Vagina (tissue), 2 donors: ENCODE measurements around the gene SPON1. TPM values are rescaled to one million over a fixed set of nuclear protein-coding genes. Genes with fewer than 3 reads are reported as not detected.
A peak's percentile ranks its signal among the peaks of the same experiment; 100 is the strongest.

Source experiments
- DNase-seq, 2 donors: peaks; one replicate each; pipeline ENCODE4 v3.0.0-alpha.2; 2017; ENCODE audit errors: extremely low spot score in 2 of 2
- H3K27ac ChIP-seq: fragments of 200-600 bp; sonication (generic); one replicate; pipeline ENCODE4 v1.5.1; 2019
- H3K27me3 ChIP-seq: fragments of 200-600 bp; sonication (generic); one replicate; pipeline ENCODE4 v1.5.1; 2019
- H3K36me3 ChIP-seq, 2 donors: fragments of 200-600 bp; sonication (generic); one replicate each; pipeline ENCODE4 v1.5.1; 2017 to 2019
- H3K4me1 ChIP-seq: fragments of 200-600 bp; sonication (generic); one replicate; pipeline ENCODE4 v1.5.1; 2019
- H3K4me3 ChIP-seq, 2 donors: fragments of 200-600 bp; sonication (generic); 1 replicate in 1 of 2; 2 replicates in 1 of 2; pipeline ENCODE4 v1.5.1; 2016 to 2019
- H3K9me3 ChIP-seq: fragments of 200-600 bp; sonication (generic); one replicate; pipeline ENCODE4 v1.5.1; 2019
- POLR2A ChIP-seq, 2 donors: fragments of 450-650 bp; IDR thresholded peaks; one replicate each; pipeline ENCODE4 v1.6.1; 2017; ENCODE audit warnings: antibody characterized with exemption in 2 of 2, mild to moderate bottlenecking in 2 of 2, moderate library complexity in 2 of 2
- POLR2AphosphoS5 ChIP-seq, 2 donors: sonication (generic); formaldehyde crosslinking; IDR thresholded peaks; one replicate each; pipeline ENCODE4 v1.9.0; 2017; ENCODE audit warnings: antibody characterized with exemption in 2 of 2, mild to moderate bottlenecking in 2 of 2, low read depth in 1 of 2; ENCODE audit not compliant: insufficient read depth in 1 of 2
- intact Hi-C: fragments of 100-400 bp; cut with DNase I; formaldehyde crosslinking; loops from one replicate; pipeline ENCODE4 v1.15.1; 2023
- total RNA-seq: library from RNA; depleted of rRNA; stranded (reverse); fragments of >200 nt; gene quantifications from one replicate; pipeline ENCODE4 v1.2.3, GENCODE V29; 2016
- TF ChIP-seq, protein P1 (sequence below), 3 experiments: fragments of 450-650 bp in 2 of 3; fragments of 200-600 bp in 1 of 3; sonication (generic) in 1 of 3; IDR thresholded peaks; one replicate each; pipeline ENCODE4 v1.5.1; 2017 to 2019; ENCODE audit warnings: antibody characterized with exemption in 3 of 3, mild to moderate bottlenecking in 2 of 3, moderate library complexity in 2 of 3

The SPON1 gene
- total RNA-seq, 1 donor from 2014 or later, result 31.7 TPM

DNA sequence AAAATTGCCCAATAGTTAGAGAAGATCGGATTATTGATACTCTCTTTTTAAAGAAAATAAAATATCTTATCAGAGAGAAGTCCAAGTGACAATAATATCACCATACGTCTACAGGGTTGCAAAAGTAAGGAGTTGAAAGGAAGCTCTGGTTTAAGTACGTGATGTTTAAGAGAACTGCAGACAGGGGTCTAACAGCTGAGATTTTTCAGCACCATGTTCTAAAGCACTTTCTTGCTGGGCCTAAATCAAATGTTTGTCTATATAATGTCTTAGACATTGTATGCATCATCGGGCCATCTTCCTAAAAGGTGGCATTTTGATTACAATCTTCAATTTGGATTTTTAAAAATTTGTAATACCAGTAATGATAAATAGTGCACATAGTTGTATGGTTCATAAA is 263.1 kb downstream of the SPON1 start:
- no peaks in the 10 kb centered on the region for H3K9me3 ChIP-seq
- DNase-seq, result no peak
- no peaks in the 10 kb centered on the region for H3K36me3 ChIP-seq
- no peak overlapping the region for H3K4me3 ChIP-seq
- H3K4me1 ChIP-seq, result no peaks in the 10 kb centered on the region
- no peaks in the 10 kb centered on the region for H3K27me3 ChIP-seq
- intact Hi-C loops, result no loop called here
- H3K27ac ChIP-seq, result no peak overlapping the region
- no peak for TF ChIP-seq POLR2A (IDR thresholded peaks at IDR 0.05)
- no peak for TF ChIP-seq POLR2AphosphoS5 (IDR thresholded peaks at IDR 0.05; ENCODE audit: insufficient read depth in 1 of 2, low read depth in 1 of 2)
- TF ChIP-seq, protein P1, sequence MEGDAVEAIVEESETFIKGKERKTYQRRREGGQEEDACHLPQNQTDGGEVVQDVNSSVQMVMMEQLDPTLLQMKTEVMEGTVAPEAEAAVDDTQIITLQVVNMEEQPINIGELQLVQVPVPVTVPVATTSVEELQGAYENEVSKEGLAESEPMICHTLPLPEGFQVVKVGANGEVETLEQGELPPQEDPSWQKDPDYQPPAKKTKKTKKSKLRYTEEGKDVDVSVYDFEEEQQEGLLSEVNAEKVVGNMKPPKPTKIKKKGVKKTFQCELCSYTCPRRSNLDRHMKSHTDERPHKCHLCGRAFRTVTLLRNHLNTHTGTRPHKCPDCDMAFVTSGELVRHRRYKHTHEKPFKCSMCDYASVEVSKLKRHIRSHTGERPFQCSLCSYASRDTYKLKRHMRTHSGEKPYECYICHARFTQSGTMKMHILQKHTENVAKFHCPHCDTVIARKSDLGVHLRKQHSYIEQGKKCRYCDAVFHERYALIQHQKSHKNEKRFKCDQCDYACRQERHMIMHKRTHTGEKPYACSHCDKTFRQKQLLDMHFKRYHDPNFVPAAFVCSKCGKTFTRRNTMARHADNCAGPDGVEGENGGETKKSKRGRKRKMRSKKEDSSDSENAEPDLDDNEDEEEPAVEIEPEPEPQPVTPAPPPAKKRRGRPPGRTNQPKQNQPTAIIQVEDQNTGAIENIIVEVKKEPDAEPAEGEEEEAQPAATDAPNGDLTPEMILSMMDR (IDR thresholded peaks at IDR 0.05), result no peak

DNA sequence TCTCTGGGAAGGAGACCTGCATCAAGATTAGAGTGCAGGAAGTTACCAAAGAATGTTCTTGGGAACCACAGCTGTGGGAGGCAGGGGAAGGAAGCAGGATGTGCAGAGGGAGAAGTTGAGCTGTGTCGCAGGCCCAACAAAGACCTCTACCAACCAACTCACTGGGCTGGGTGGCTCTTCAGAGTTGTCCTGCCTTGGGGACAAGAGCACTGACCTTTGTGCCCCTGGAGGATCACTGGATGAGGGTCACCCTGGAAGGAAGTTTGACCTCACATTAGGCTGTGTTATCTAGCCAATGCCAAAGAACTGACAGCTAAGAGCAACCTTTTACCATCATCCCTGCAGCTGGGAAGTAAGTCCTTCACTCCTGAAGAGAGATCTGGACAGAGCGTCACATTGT is 265.8 kb downstream of the SPON1 start:
- no peaks in the 10 kb centered on the region for H3K36me3 ChIP-seq
- no peak overlapping the region for H3K4me3 ChIP-seq
- H3K27me3 ChIP-seq, result no peaks in the 10 kb centered on the region
- peak in 1 of 2 donors; percentile 52 for DNase-seq
- no peak for TF ChIP-seq POLR2AphosphoS5 (IDR thresholded peaks at IDR 0.05; ENCODE audit: insufficient read depth in 1 of 2, low read depth in 1 of 2)
- TF ChIP-seq, protein P1 (IDR thresholded peaks at IDR 0.05), result no peak
- TF ChIP-seq POLR2A (IDR thresholded peaks at IDR 0.05), result no peak
- H3K4me1 ChIP-seq, result no peaks in the 10 kb centered on the region
- intact Hi-C loops, result no loop called here
- H3K9me3 ChIP-seq, result no peaks in the 10 kb centered on the region
- H3K27ac ChIP-seq, result no peak overlapping the region

DNA sequence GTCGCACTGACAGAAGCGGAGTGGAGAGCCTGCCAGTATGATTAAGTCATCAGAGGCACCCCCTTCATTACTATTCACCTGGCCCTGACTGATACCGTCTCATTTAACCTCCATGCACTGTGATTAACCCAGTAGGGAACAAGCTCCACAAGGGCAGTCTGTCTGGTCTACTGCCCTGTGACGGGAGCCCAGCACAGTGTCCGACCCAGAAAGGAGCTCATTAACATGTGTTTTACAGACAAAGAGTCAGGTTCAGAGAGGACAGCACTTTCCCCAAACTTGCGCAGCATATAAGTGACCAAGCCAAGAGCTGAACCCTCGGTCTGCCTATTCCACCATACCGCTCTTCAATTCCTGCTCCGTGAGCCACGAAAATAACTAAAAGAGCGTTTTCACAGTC is 266.9 kb downstream of the SPON1 start:
- no peak for TF ChIP-seq POLR2AphosphoS5 (IDR thresholded peaks at IDR 0.05; ENCODE audit: insufficient read depth in 1 of 2, low read depth in 1 of 2)
- TF ChIP-seq POLR2A (IDR thresholded peaks at IDR 0.05), result no peak
- TF ChIP-seq, protein P1 (IDR thresholded peaks at IDR 0.05), result no peak

DNA sequence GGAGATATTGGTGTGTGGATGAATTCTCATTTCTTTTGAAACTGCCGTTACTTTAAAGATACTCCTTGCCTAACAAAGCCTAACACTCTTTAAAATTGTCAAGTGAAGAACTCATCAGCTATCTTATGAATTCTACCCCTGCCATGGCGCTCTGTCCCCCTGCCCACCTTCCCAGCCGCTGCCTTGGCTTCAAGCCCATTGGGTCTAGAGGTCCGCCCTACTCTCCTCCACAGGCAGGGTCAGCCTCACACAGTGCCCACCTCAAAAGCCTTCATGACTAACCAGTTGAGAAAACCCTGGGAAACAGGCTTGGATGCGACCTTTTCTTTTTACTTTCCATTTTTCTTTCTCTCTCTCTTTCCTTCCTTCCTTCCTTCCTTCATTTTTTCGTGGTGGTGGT is 267.9 kb downstream of the SPON1 start:
- no peak overlapping the region for H3K4me3 ChIP-seq
- no peak overlapping the region for H3K27ac ChIP-seq
- H3K27me3 ChIP-seq, result no peaks in the 10 kb centered on the region
- DNase-seq, result peak in 1 of 2 donors; percentile 34
- H3K9me3 ChIP-seq, result no peaks in the 10 kb centered on the region
- no peaks in the 10 kb centered on the region for H3K36me3 ChIP-seq
- intact Hi-C loops, result no loop called here
- TF ChIP-seq POLR2A (IDR thresholded peaks at IDR 0.05), result no peak
- no peak for TF ChIP-seq POLR2AphosphoS5 (IDR thresholded peaks at IDR 0.05; ENCODE audit: insufficient read depth in 1 of 2, low read depth in 1 of 2)
- TF ChIP-seq, protein P1 (IDR thresholded peaks at IDR 0.05), result no peak
- no peaks in the 10 kb centered on the region for H3K4me1 ChIP-seq

More for the DNA sequence above, 266.9 kb downstream of the SPON1 start:
- Histone ChIP-seq H3K36me3 (no peaks in the 10 kb centered on the region), H3K4me1 (no peaks in the 10 kb centered on the region), H3K4me3 (no peak overlapping the region), H3K9me3 (no peaks in the 10 kb centered on the region), H3K27ac (no peak overlapping the region), H3K27me3 (no peaks in the 10 kb centered on the region)
- intact Hi-C loops, result no loop called here
- DNase-seq, result peak in 1 of 2 donors; percentile 58

DNA sequence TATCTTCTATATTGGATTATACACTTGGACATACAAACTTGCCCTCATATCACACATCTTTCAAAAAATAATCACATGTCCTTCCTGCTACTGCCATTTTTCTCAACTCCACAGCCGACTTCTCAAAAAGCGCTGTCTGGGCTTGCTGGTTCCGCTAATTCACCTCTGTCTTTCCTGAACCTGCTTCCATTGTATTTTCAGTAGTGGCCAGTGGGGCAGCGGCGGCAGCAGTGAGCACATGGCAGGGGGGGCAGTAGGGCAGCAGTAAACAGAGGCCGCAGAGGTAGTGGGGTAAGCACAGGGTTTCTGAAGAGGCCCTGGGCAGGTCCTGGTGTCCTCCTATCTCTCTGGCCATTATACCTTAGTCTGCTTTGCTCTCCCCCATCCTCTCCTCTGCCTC is 270.1 kb downstream of the SPON1 start:
- intact Hi-C loops, result no loop called here
- H3K36me3 ChIP-seq, result no peaks in the 10 kb centered on the region
- no peaks in the 10 kb centered on the region for H3K9me3 ChIP-seq
- TF ChIP-seq, protein P1 (IDR thresholded peaks at IDR 0.05), result no peak
- TF ChIP-seq POLR2A (IDR thresholded peaks at IDR 0.05) (no peak), POLR2AphosphoS5 (IDR thresholded peaks at IDR 0.05; ENCODE audit: insufficient read depth in 1 of 2, low read depth in 1 of 2) (no peak)
- no peaks in the 10 kb centered on the region for H3K27me3 ChIP-seq
- H3K4me1 ChIP-seq, result no peaks in the 10 kb centered on the region
- no peak for DNase-seq
- no peak overlapping the region for H3K27ac ChIP-seq
- H3K4me3 ChIP-seq, result no peak overlapping the region
